Mesenchymal stem cell (in vitro differentiated cells and primary cell): ENCODE measurements around the gene SLC24A4.

ENCODE experiments used
- DNase-seq: peaks from one replicate; pipeline ENCODE4 v3.0.0-alpha.2; 2013
- H2AFZ ChIP-seq: one replicate; pipeline ENCODE4 v1.6.1; 2013; ENCODE audit warnings: low read depth, mild to moderate bottlenecking, control low read depth, inconsistent platforms, low read length, moderate library complexity
- H2AK5ac ChIP-seq: 2 replicates; pipeline ENCODE4 v1.6.1; 2013; ENCODE audit warnings: low read length, moderate library complexity, mild to moderate bottlenecking, inconsistent platforms; ENCODE audit not compliant: severe bottlenecking
- H2BK120ac ChIP-seq: one replicate; pipeline ENCODE4 v1.6.1; 2013; ENCODE audit warnings: low read depth, mild to moderate bottlenecking, inconsistent platforms, low read length, moderate library complexity
- H2BK12ac ChIP-seq, 2 experiments: one replicate each; pipeline ENCODE4 v1.6.1; 2013; ENCODE audit warnings: inconsistent platforms in 2 of 2, low read length in 2 of 2, mild to moderate bottlenecking in 2 of 2, moderate library complexity in 2 of 2, control low read depth in 1 of 2
- H2BK15ac ChIP-seq: one replicate; pipeline ENCODE4 v1.6.1; 2013; ENCODE audit warnings: mild to moderate bottlenecking, low read depth, inconsistent platforms; ENCODE audit not compliant: poor library complexity, severe bottlenecking
- H2BK5ac ChIP-seq: 2 replicates; pipeline ENCODE4 v1.6.1; 2013; ENCODE audit warnings: low read depth, mild to moderate bottlenecking, low read length, control low read depth, inconsistent platforms; ENCODE audit not compliant: poor library complexity, severe bottlenecking
- H3K14ac ChIP-seq, 2 experiments: one replicate each; pipeline ENCODE4 v1.6.1; 2013; ENCODE audit warnings: inconsistent platforms in 2 of 2, low read length in 2 of 2, control low read depth in 1 of 2, mild to moderate bottlenecking in 1 of 2, moderate library complexity in 1 of 2
- H3K18ac ChIP-seq, 2 experiments: one replicate each; pipeline ENCODE4 v1.6.1; 2013; ENCODE audit warnings: inconsistent platforms in 2 of 2, low read length in 2 of 2, control low read depth in 1 of 2, low read depth in 1 of 2, mild to moderate bottlenecking in 1 of 2
- H3K23ac ChIP-seq, 2 experiments: one replicate each; pipeline ENCODE4 v1.6.1; 2013; ENCODE audit warnings: inconsistent platforms in 2 of 2, low read length in 2 of 2, mild to moderate bottlenecking in 2 of 2, moderate library complexity in 2 of 2, control low read depth in 1 of 2
- H3K27ac ChIP-seq: 2 replicates; pipeline ENCODE4 v1.5.1; 2013; ENCODE audit warnings: mild to moderate bottlenecking, moderate library complexity, low read length, control low read depth, inconsistent platforms; ENCODE audit not compliant: poor library complexity, severe bottlenecking
- H3K27me3 ChIP-seq, 2 experiments: 2 replicates each; pipeline versions ENCODE4 v1.6.1 to v1.7.0; 2013; ENCODE audit warnings: low read length in 2 of 2, mild to moderate bottlenecking in 2 of 2, moderate library complexity in 2 of 2, control low read depth in 1 of 2, inconsistent platforms in 1 of 2; ENCODE audit not compliant: control insufficient read depth in 1 of 2, insufficient read depth in 1 of 2
- H3K36me3 ChIP-seq, 2 experiments: 2 replicates each; pipeline versions ENCODE4 v1.6.1 to v1.7.0; 2013; ENCODE audit warnings: low read length in 2 of 2, control low read depth in 1 of 2, inconsistent platforms in 1 of 2, low read depth in 1 of 2, mild to moderate bottlenecking in 1 of 2; ENCODE audit not compliant: insufficient read depth in 2 of 2, control insufficient read depth in 1 of 2
- H3K4ac ChIP-seq, 2 experiments: one replicate each; pipeline ENCODE4 v1.6.1; 2013; ENCODE audit warnings: inconsistent platforms in 2 of 2, low read length in 2 of 2, mild to moderate bottlenecking in 2 of 2, moderate library complexity in 2 of 2, control low read depth in 1 of 2, low read depth in 1 of 2
- H3K4me1 ChIP-seq: 2 replicates; pipeline ENCODE4 v1.6.1; 2013; ENCODE audit warnings: low read depth, low read length, control low read depth; ENCODE audit not compliant: control insufficient read depth, insufficient read depth
- H3K4me2 ChIP-seq: 2 replicates; pipeline ENCODE4 v1.6.1; 2013; ENCODE audit warnings: low read length, mild to moderate bottlenecking, inconsistent platforms; ENCODE audit not compliant: poor library complexity, severe bottlenecking
- H3K4me3 ChIP-seq, 2 experiments: 2 replicates each; pipeline versions ENCODE4 v1.5.1 to v1.7.0; 2013; ENCODE audit warnings: low read length in 2 of 2, mild to moderate bottlenecking in 2 of 2, control low read depth in 1 of 2, low read depth in 1 of 2; ENCODE audit not compliant: insufficient read depth in 1 of 2
- H3K79me1 ChIP-seq: replicated peaks from 2 replicates; pipeline ENCODE4 v1.6.1; 2013; ENCODE audit warnings: mild to moderate bottlenecking, control low read depth, low read length, inconsistent platforms; ENCODE audit not compliant: poor library complexity, severe bottlenecking
- H3K9ac ChIP-seq: 2 replicates; pipeline ENCODE4 v1.7.0; 2013; ENCODE audit warnings: mild to moderate bottlenecking, low read length, moderate library complexity
- H3K9me3 ChIP-seq: 2 replicates; pipeline ENCODE4 v1.7.0; 2013; ENCODE audit warnings: mild to moderate bottlenecking, low read length; ENCODE audit not compliant: control insufficient read depth
- H4K8ac ChIP-seq: one replicate; pipeline ENCODE4 v1.6.1; 2013; ENCODE audit warnings: inconsistent platforms, mild to moderate bottlenecking, low read length, moderate library complexity
- H4K91ac ChIP-seq: one replicate; pipeline ENCODE4 v1.6.1; 2013; ENCODE audit warnings: mild to moderate bottlenecking, low read length, inconsistent platforms
- WGBS: methylation state at CpG from one replicate; pipeline ENCODE4 v1.1.7; 2013; ENCODE audit warnings: mixed read lengths; 5-methylcytosine and 5-hydroxymethylcytosine counted together

The SLC24A4 gene

GRCh38 chr14:92294506-92294905, 28.5 kb upstream of the SLC24A4 start:
- Histone ChIP-seq H2AFZ (no peak overlapping the region), H4K91ac (no peak overlapping the region), H3K23ac (no peak overlapping the region), H2BK120ac (no peak overlapping the region), H2AK5ac (no peak overlapping the region), H4K8ac (no peak overlapping the region), H3K4me2 (no peak overlapping the region), H3K9ac (no peak overlapping the region), H2BK12ac (no peak overlapping the region), H2BK15ac (no peak overlapping the region), H2BK5ac (no peak overlapping the region), H3K14ac (no peak overlapping the region), H3K36me3 (no peaks in the 10 kb centered on the region), H3K79me1 (no peaks in the 10 kb centered on the region), H3K4me1 (no peaks in the 10 kb centered on the region), H3K27me3 (peaks cover 4 to 85% of the 10 kb centered on the region in 2 experiments), H3K27ac (no peak overlapping the region), H3K18ac (no peak overlapping the region), H3K4me3 (no peak overlapping the region), H3K4ac (no peak overlapping the region), H3K9me3 (no peaks in the 10 kb centered on the region)
- 77% methylated on average over 2 of the region's 2 CpGs for WGBS
- no peak for DNase-seq

- no peak overlapping the region for H3K23ac ChIP-seq
- H3K27me3 ChIP-seq: peaks cover 7 to 89% of the 10 kb centered on the region in 2 experiments
- no peak overlapping the region for H3K4me3 ChIP-seq
- 50% methylated on average over 2 of the region's 6 CpGs for WGBS
- no peak overlapping the region for H3K4ac ChIP-seq
- no peak overlapping the region for H4K91ac ChIP-seq
- no peak overlapping the region for H3K27ac ChIP-seq
- H4K8ac ChIP-seq: no peak overlapping the region
- H3K18ac ChIP-seq: no peak overlapping the region
- H3K9me3 ChIP-seq: no peaks in the 10 kb centered on the region
- no peak overlapping the region for H3K9ac ChIP-seq
- H2BK12ac ChIP-seq: no peak overlapping the region
- H3K36me3 ChIP-seq: no peaks in the 10 kb centered on the region
- H3K4me2 ChIP-seq: no peak overlapping the region
- H2AK5ac ChIP-seq: no peak overlapping the region
- no peak overlapping the region for H3K14ac ChIP-seq
- no peak overlapping the region for H2BK15ac ChIP-seq
- H2BK5ac ChIP-seq: no peak overlapping the region
- H3K4me1 ChIP-seq: no peaks in the 10 kb centered on the region
- no peaks in the 10 kb centered on the region for H3K79me1 ChIP-seq
- no peak overlapping the region for H2AFZ ChIP-seq
- no peak overlapping the region for H2BK120ac ChIP-seq
- no peak for DNase-seq
Measured at GRCh38 chr14:92297818-92298595, 25.0 kb upstream of the SLC24A4 start.

- H3K4me2 ChIP-seq: no peak overlapping the region
- no peaks in the 10 kb centered on the region for H3K79me1 ChIP-seq
- DNase-seq: no peak
- no peaks in the 10 kb centered on the region for H3K4me1 ChIP-seq
- H3K23ac ChIP-seq: no peak overlapping the region
- H2AK5ac ChIP-seq: no peak overlapping the region
- H4K91ac ChIP-seq: no peak overlapping the region
- no peak overlapping the region for H3K4ac ChIP-seq
- no peaks in the 10 kb centered on the region for H3K9me3 ChIP-seq
- H2BK15ac ChIP-seq: no peak overlapping the region
- no peak overlapping the region for H3K4me3 ChIP-seq
- no peak overlapping the region for H3K9ac ChIP-seq
- H3K27ac ChIP-seq: no peak overlapping the region
- no peak overlapping the region for H2BK5ac ChIP-seq
- no peak overlapping the region for H3K14ac ChIP-seq
- H2AFZ ChIP-seq: no peak overlapping the region
- WGBS: 67% methylated on average over 5 of the region's 5 CpGs
- no peak overlapping the region for H4K8ac ChIP-seq
- peaks cover 7 to 56% of the 10 kb centered on the region in 2 experiments for H3K27me3 ChIP-seq
- H2BK120ac ChIP-seq: no peak overlapping the region
- no peak overlapping the region for H3K18ac ChIP-seq
- no peak overlapping the region for H2BK12ac ChIP-seq
- H3K36me3 ChIP-seq: no peaks in the 10 kb centered on the region
Measured at GRCh38 chr14:92302481-92302880, 20.5 kb upstream of the SLC24A4 start.

GRCh38 chr14:92308716-92309115, 14.2 kb upstream of the SLC24A4 start:
- H3K4me1 ChIP-seq: no peaks in the 10 kb centered on the region
- no peak overlapping the region for H3K4me3 ChIP-seq
- H2BK12ac ChIP-seq: no peak overlapping the region
- no peak overlapping the region for H3K18ac ChIP-seq
- no peak overlapping the region for H2BK5ac ChIP-seq
- H3K79me1 ChIP-seq: no peaks in the 10 kb centered on the region
- H4K91ac ChIP-seq: no peak overlapping the region
- no peak overlapping the region for H3K4me2 ChIP-seq
- H2BK120ac ChIP-seq: no peak overlapping the region
- no peak overlapping the region for H2BK15ac ChIP-seq
- no peak overlapping the region for H3K4ac ChIP-seq
- H3K9me3 ChIP-seq: no peaks in the 10 kb centered on the region
- no peak overlapping the region for H3K14ac ChIP-seq
- H2AK5ac ChIP-seq: no peak overlapping the region
- no peak overlapping the region for H2AFZ ChIP-seq
- DNase-seq: no peak
- H4K8ac ChIP-seq: no peak overlapping the region
- H3K23ac ChIP-seq: no peak overlapping the region
- no peak overlapping the region for H3K27ac ChIP-seq
- H3K36me3 ChIP-seq: no peaks in the 10 kb centered on the region
- H3K9ac ChIP-seq: no peak overlapping the region
- peaks cover 12 to 24% of the 10 kb centered on the region in 2 experiments for H3K27me3 ChIP-seq
- 87% methylated on average over 7 of the region's 8 CpGs for WGBS
